GM12872 (cell line): Measurements from ENCODE around the gene HIVEP3.

ENCODE experiments used
- TF ChIP-seq, protein P1 (sequence below): IDR thresholded peaks from 3 replicates; pipeline ENCODE4 v1.5.1; 2011; ENCODE audit warnings: low read depth, mild to moderate bottlenecking, low read length, moderate library complexity; ENCODE audit not compliant: insufficient read depth

The HIVEP3 gene

GRCh38 chr1:41819069-41819468, 99.7 kb downstream of the HIVEP3 start:
- TF ChIP-seq, protein P1, sequence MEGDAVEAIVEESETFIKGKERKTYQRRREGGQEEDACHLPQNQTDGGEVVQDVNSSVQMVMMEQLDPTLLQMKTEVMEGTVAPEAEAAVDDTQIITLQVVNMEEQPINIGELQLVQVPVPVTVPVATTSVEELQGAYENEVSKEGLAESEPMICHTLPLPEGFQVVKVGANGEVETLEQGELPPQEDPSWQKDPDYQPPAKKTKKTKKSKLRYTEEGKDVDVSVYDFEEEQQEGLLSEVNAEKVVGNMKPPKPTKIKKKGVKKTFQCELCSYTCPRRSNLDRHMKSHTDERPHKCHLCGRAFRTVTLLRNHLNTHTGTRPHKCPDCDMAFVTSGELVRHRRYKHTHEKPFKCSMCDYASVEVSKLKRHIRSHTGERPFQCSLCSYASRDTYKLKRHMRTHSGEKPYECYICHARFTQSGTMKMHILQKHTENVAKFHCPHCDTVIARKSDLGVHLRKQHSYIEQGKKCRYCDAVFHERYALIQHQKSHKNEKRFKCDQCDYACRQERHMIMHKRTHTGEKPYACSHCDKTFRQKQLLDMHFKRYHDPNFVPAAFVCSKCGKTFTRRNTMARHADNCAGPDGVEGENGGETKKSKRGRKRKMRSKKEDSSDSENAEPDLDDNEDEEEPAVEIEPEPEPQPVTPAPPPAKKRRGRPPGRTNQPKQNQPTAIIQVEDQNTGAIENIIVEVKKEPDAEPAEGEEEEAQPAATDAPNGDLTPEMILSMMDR, result no peak

- TF ChIP-seq, protein P1, result no peak
These were observed 102.7 kb downstream of the HIVEP3 start for GRCh38 chr1:41816061-41816460.

GRCh38 chr1:41813755-41814745, 104.7 kb downstream of the HIVEP3 start:
- TF ChIP-seq, protein P1, result no peak

GRCh38 chr1:41813226-41813625, 105.5 kb downstream of the HIVEP3 start:
- TF ChIP-seq, protein P1, result no peak

DNA sequence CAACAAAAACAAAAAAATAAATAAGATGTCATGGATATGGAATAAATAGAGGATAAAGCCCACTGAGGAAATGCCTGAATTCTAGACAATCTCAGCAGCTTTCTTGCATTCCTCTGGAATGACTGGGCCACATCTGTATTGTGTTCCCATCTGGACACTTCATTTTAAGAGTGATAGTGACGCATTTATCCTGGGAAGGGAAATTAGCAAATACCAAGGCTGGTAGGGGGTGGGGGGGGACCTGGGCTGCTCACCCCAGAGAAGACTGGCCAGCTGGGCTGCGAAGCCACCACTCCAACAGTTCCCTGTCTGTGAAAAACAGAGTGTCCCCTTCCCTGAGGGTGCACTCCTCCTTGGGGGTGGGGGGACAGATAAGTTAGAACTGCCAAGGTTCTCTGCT, 106.3 kb downstream of the HIVEP3 start:
- TF ChIP-seq, protein P1, result no peak

GRCh38 chr1:41812051-41812450, 106.7 kb downstream of the HIVEP3 start:
- TF ChIP-seq, protein P1, result peak; percentile 83

- TF ChIP-seq, protein P1, result no peak
These were observed 107.5 kb downstream of the HIVEP3 start for GRCh38 chr1:41811051-41811795.
